Measurements from ENCODE around the gene TNFAIP8L2.

DNA sequence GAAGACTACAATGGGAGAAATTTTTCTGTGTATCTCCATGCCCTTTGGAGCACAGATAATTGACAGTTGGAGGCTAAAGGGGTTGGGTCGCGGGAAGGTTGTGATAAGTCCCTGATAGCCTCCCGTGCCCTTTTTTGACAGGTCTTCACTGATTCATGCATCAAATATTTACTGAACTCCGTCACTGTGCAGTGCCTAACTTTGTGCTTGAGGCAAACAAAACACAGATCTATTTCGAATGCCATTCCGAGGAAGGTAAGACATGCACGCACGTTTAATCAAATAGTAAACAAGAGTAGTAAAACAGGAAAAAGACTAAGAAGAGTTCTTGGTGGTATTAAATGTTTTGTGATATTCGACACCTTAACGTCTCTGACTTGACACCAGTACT lies 41.4 kb downstream of the TNFAIP8L2 start:
- TF ChIP-seq, protein P1, sequence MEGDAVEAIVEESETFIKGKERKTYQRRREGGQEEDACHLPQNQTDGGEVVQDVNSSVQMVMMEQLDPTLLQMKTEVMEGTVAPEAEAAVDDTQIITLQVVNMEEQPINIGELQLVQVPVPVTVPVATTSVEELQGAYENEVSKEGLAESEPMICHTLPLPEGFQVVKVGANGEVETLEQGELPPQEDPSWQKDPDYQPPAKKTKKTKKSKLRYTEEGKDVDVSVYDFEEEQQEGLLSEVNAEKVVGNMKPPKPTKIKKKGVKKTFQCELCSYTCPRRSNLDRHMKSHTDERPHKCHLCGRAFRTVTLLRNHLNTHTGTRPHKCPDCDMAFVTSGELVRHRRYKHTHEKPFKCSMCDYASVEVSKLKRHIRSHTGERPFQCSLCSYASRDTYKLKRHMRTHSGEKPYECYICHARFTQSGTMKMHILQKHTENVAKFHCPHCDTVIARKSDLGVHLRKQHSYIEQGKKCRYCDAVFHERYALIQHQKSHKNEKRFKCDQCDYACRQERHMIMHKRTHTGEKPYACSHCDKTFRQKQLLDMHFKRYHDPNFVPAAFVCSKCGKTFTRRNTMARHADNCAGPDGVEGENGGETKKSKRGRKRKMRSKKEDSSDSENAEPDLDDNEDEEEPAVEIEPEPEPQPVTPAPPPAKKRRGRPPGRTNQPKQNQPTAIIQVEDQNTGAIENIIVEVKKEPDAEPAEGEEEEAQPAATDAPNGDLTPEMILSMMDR (IDR thresholded peaks at IDR 0.05 in 8 of 11, conservative IDR thresholded peaks at IDR 0.05 in 3 of 11) = no peak
- TF ChIP-seq POLR2A (IDR thresholded peaks at IDR 0.05) = no peak

All from spleen (tissue), 7 donors.